AG04449 (cell line): ENCODE data around the gene UCP3.

Experiments
- CTCF ChIA-PET: fragments of 350-600 bp; formaldehyde crosslinking; extraction: SDS; loops from one replicate; lab custom pipeline; 2021; ENCODE audit warnings: antibody characterized with exemption; lab: Yijun Ruan, JAX
- POLR2A ChIA-PET: fragments of 400-600, 350-600 bp; formaldehyde crosslinking; extraction: SDS; loops from one replicate; lab custom pipeline; 2020; ENCODE audit warnings: antibody characterized with exemption, inconsistent platforms; lab: Yijun Ruan, JAX
- DNase-seq: peaks from one replicate; pipeline ENCODE4 v3.0.0-alpha.2; 2010; ENCODE audit warnings: low read depth, low spot score
- H3K4me3 ChIP-seq: 2 replicates; pipeline ENCODE4 v1.5.1; 2011; ENCODE audit warnings: low read depth, mild to moderate bottlenecking, control low read depth, low read length
- TF ChIP-seq, protein P1 (sequence below): IDR thresholded peaks from one replicate; pipeline ENCODE4 v1.5.1; 2011; ENCODE audit warnings: mild to moderate bottlenecking, moderate library complexity, low read length, control low read depth, inconsistent platforms; ENCODE audit not compliant: insufficient read depth; ENCODE audit errors: missing control alignments

The UCP3 gene

DNA sequence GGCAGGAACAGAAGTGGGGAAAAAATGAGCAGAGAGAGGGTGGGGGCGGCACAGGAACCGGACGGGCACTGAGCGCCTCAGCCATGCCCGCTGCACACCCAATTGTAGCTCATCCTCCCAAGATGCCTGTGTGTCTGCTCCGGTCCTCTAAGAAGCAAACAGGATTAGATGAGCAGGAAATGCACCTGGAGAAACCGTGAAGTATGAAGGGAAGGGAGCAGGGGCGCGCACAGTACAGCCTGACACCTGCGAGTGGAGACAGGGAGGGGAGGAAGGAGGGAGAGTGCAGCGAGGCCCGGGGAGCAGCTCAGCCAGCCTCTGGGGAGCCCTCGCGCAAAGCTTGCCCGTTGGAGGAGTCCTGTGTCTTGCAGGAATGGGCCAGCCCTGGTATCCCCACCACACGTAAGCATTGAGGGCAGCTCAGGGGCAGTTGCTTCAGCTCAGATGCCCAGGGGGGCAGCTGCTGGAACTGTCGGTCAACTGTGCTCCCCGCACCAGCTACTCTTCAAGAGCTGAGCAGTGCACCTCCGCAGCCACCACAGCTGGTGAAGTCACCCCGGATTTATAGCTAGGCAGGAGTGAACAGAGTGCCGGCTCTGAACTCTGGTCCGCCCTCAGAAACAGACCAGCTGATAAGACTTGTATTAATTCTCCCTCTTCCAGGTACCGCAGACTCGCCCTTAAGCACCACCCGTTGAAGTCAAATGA, 51.1 kb downstream of the UCP3 start:
- ChIA-PET CTCF (interaction anchor here (5.2 kb wide), 1 partner anchor 7 kb away, joined by 25 read pairs; no protein-coding TSS in a partner anchor), POLR2A (no interaction called here)
- no peak overlapping the region for H3K4me3 ChIP-seq
- no peak for DNase-seq
- TF ChIP-seq, protein P1, sequence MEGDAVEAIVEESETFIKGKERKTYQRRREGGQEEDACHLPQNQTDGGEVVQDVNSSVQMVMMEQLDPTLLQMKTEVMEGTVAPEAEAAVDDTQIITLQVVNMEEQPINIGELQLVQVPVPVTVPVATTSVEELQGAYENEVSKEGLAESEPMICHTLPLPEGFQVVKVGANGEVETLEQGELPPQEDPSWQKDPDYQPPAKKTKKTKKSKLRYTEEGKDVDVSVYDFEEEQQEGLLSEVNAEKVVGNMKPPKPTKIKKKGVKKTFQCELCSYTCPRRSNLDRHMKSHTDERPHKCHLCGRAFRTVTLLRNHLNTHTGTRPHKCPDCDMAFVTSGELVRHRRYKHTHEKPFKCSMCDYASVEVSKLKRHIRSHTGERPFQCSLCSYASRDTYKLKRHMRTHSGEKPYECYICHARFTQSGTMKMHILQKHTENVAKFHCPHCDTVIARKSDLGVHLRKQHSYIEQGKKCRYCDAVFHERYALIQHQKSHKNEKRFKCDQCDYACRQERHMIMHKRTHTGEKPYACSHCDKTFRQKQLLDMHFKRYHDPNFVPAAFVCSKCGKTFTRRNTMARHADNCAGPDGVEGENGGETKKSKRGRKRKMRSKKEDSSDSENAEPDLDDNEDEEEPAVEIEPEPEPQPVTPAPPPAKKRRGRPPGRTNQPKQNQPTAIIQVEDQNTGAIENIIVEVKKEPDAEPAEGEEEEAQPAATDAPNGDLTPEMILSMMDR, result no peak

DNA sequence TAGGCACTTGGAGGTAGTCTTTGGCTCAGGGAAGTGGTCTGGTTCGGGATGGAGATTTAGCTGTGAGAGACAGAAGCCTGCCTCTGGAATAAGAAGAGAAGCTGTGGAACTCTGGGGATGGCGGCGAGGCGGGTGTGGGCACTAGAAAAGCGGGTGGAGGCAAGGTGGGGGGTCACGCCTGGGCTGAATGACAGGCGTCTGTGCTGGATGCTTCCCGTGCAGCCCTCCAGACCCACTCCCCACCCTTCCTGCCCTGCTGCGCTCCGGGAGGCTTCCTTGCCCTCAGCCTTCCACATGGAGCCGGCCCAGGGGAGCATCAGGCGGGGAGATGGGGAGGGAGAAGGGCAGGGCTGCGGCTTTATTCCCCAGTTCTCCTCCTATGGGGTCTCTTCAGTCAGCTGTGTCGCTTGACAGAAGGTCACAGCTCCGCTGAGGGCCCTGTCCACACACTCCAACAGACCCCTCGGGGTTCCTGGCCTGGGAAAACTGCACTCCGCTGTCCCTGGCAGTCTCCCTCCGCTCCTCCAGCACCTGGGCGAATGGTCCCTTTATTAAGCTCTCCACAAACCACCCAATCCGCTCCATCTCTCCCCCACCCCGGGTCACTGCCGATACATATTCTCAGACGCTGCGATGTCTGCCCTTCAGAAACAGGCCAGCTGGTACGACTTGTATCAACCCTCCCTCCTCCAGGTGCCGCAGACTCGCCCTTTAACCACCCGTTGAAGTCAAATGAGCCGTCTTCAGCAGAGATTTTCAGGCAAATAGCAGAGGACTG, 51.8 kb downstream of the UCP3 start:
- CTCF ChIA-PET, result interaction anchor here (5.2 kb wide), 1 partner anchor 8 kb away, joined by 25 read pairs; no protein-coding TSS in a partner anchor
- POLR2A ChIA-PET, result no interaction called here
- DNase-seq, result no peak
- H3K4me3 ChIP-seq, result no peak overlapping the region
- TF ChIP-seq, protein P1, result no peak

DNA sequence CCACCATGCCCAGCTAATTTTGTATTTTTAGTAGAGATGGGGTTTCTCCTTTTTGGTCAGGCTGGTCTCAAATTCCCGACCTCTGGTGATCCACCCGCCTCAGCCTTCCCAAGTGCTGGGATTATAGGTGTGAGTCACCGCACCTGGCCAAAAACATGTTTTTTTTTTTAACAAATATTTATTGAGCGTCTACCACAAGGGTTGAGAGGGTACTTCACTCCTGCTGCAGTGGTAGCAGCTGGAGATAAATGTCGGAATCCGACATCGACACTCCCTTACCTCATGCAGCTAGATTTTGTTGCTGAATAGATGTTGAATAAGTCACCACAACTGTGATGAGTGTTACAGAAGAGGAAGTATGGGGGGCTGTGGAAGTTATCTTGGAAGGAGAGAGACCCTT, 57.1 kb downstream of the UCP3 start:
- DNase-seq, result no peak
- POLR2A ChIA-PET, result no interaction called here
- CTCF ChIA-PET, result interaction anchor here (0.8 kb wide), 1 partner anchor 10 kb away, joined by 4 read pairs; no protein-coding TSS in a partner anchor
- TF ChIP-seq, protein P1, result no peak
- no peak overlapping the region for H3K4me3 ChIP-seq

DNA sequence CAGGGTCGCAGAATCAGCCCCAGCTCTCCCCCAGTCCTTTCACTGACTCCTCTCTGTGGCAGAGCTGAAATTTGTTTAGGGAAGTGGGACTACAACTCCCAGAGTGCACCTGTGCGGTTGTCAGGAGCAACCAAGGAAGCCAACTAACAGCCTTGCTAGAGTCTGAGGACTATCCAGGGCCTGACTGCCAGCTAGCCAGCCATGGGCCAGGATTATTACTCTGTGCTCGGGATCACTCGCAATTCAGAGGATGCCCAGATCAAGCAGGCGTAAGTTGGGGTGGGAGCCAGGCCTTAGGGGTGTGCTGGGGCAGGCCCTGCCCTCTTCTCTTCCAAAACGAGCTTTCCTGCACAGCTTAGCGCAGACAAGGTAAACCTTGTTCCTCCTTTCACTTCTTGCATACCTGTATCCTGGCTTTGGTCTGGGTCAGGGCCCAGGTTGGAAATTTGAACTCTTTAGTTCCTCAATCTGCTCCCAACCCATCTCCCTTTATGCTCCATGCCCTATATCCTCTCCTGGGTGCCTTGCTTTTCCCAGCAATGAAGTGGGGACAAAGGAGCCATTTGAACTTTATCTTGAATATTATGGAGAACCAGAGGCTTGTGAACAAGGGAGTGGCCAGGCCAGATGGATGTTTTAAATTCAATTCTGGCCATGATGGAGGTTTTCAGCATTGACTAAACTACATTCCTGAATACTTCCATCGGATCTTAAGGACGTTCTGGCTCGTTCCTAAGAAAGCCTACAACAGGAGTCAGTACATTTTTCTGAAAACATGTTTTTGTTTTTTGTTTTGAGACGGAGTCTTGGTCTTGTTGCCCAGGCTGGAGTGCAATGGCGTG, 57.8 kb downstream of the UCP3 start, which contains the start of gene DNAJB13:
DNAJB13 (plus strand) TSS at position 158 of the 842 bp plus-strand sequence; CDS start at position 202, 44 bp downstream.
- no peak within 1 kb of the TSS for H3K4me3 ChIP-seq
- no peak for DNase-seq
- ChIA-PET CTCF (interaction anchor here (0.7 to 2.2 kb wide), 3 partner anchors 9 to 19 kb away, joined by 3 to 6 read pairs (median 4); no protein-coding TSS in a partner anchor), POLR2A (no interaction called here)
- TF ChIP-seq, protein P1, result no peak
